Body of pancreas (tissue), 4 donors: Measurements from ENCODE around the gene DPEP2.

Experiments
- POLR2A ChIP-seq, 3 donors: fragments of 450-650 bp; IDR thresholded peaks; one replicate each; pipeline ENCODE4 v1.6.1; 2016; ENCODE audit warnings: antibody characterized with exemption in 3 of 3, mild to moderate bottlenecking in 2 of 3
- TF ChIP-seq, protein P1 (sequence below), 7 experiments: fragments of 450-650 bp in 4 of 7; fragments of 200-600 bp in 3 of 7; sonication (generic) in 3 of 7; IDR thresholded peaks; one replicate each; pipeline ENCODE4 v1.5.1; 2016 to 2019; ENCODE audit warnings: antibody characterized with exemption in 7 of 7

DNA sequence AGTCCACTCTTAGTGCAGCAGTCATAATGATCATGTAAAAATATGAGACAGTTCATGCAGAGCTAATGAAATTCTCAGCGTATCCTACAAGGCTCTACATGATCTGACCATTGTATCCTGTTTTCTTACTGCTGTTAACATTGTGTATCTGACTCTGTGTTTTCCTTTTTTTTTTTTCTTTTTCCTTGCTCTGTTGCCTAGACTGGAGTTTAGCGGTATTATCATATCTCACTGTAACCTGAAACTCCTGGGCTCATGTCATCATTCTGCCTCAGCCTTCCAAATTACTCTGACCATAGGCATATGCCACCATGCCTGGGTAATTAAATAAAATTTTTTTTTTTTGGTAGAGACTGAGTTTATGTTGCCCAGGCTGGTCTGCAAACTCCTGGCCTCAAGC lies 35.9 kb upstream of the DPEP2 start:
- TF ChIP-seq POLR2A (IDR thresholded peaks at IDR 0.05): no peak
- TF ChIP-seq, protein P1, sequence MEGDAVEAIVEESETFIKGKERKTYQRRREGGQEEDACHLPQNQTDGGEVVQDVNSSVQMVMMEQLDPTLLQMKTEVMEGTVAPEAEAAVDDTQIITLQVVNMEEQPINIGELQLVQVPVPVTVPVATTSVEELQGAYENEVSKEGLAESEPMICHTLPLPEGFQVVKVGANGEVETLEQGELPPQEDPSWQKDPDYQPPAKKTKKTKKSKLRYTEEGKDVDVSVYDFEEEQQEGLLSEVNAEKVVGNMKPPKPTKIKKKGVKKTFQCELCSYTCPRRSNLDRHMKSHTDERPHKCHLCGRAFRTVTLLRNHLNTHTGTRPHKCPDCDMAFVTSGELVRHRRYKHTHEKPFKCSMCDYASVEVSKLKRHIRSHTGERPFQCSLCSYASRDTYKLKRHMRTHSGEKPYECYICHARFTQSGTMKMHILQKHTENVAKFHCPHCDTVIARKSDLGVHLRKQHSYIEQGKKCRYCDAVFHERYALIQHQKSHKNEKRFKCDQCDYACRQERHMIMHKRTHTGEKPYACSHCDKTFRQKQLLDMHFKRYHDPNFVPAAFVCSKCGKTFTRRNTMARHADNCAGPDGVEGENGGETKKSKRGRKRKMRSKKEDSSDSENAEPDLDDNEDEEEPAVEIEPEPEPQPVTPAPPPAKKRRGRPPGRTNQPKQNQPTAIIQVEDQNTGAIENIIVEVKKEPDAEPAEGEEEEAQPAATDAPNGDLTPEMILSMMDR (IDR thresholded peaks at IDR 0.05): no peak
